MG63 (cell line): ENCODE data around the gene PRPF8. TPM values are rescaled to one million over a fixed set of nuclear protein-coding genes. Genes with fewer than 3 reads are reported as not detected.

Source experiments
- DNase-seq: peaks from one replicate; pipeline ENCODE4 v3.0.0-alpha.2; 2020
- H3K27me3 ChIP-seq: fragments of 250-450 bp; sonication (Bioruptor Pico); 2 replicates; pipeline ENCODE4 v1.5.1; 2020; ENCODE audit warnings: mild to moderate bottlenecking, moderate library complexity
- H3K36me3 ChIP-seq: fragments of 250-450 bp; sonication (Bioruptor Pico); 2 replicates; pipeline ENCODE4 v1.5.1; 2020; ENCODE audit warnings: mild to moderate bottlenecking, moderate library complexity
- H3K4me3 ChIP-seq: fragments of 250-450 bp; sonication (Bioruptor Pico); 2 replicates; pipeline ENCODE4 v1.5.1; 2020; ENCODE audit warnings: mild to moderate bottlenecking, moderate library complexity
- H3K9me3 ChIP-seq: fragments of 250-450 bp; sonication (Bioruptor Pico); 2 replicates; pipeline ENCODE4 v1.5.1; 2020; ENCODE audit warnings: mild to moderate bottlenecking, moderate library complexity
- total RNA-seq: library from RNA; depleted of rRNA; stranded (reverse); fragments of >200 nt; shearing (Covaris generic); gene quantifications from 2 replicates; pipeline ENCODE4 v1.2.3, GENCODE V29; 2014; ENCODE audit warnings: low replicate concordance; rRNA removed

Gene PRPF8
- total RNA-seq, 1 experiment from 2014 or later: 100 TPM

GRCh38 chr17:1604831-1605528, 79.7 kb downstream of the PRPF8 start:
- H3K9me3 ChIP-seq: no peaks in the 10 kb centered on the region
- no peaks in the 10 kb centered on the region for H3K36me3 ChIP-seq
- DNase-seq: no peak
- no peak overlapping the region for H3K4me3 ChIP-seq
- H3K27me3 ChIP-seq: no peaks in the 10 kb centered on the region

- no peaks in the 10 kb centered on the region for H3K36me3 ChIP-seq
- no peaks in the 10 kb centered on the region for H3K9me3 ChIP-seq
- H3K4me3 ChIP-seq: no peak overlapping the region
- H3K27me3 ChIP-seq: no peaks in the 10 kb centered on the region
- DNase-seq: no peak
These were observed 83.1 kb downstream of the PRPF8 start for GRCh38 chr17:1601571-1601970.

Other genes starting within 250 kb of the PRPF8 start
- 35.1 and 36.0 TPM in 2 replicates for gene CRK, start 228.6 kb downstream of the PRPF8 start, total RNA-seq
- 65.5 and 75.2 TPM in 2 replicates for gene MYO1C, start 192.2 kb downstream of the PRPF8 start, total RNA-seq
- 30.8 and 75.0 TPM in 2 replicates for gene INPP5K, start 168.3 kb downstream of the PRPF8 start, total RNA-seq
- gene PITPNA, start 122.1 kb downstream of the PRPF8 start, total RNA-seq: 15.2 and 39.1 TPM in 2 replicates
- 3.9 and 8.3 TPM in 2 replicates for gene SLC43A2, start 56.0 kb downstream of the PRPF8 start, total RNA-seq
- not detected in 2 replicates for gene SCARF1, start 39.1 kb downstream of the PRPF8 start, total RNA-seq
- 4.6 TPM in 1 of 2 replicates, not detected in the other for gene RILP, start 35.0 kb downstream of the PRPF8 start, total RNA-seq
- 0.37 and 0.59 TPM in 2 replicates for gene TLCD2, start 25.5 kb upstream of the PRPF8 start, total RNA-seq
- 7.2 and 20.3 TPM in 2 replicates for gene WDR81, start 39.8 kb upstream of the PRPF8 start, total RNA-seq
- not detected in 2 replicates for gene SERPINF2, start 58.0 kb upstream of the PRPF8 start, total RNA-seq
- 1.2 and 5.0 TPM in 2 replicates for gene SERPINF1, start 77.2 kb upstream of the PRPF8 start, total RNA-seq
- gene SMYD4, start 145.0 kb upstream of the PRPF8 start, total RNA-seq: 6.3 and 9.6 TPM in 2 replicates
- 34.6 and 49.4 TPM in 2 replicates for gene RPA1, start 145.1 kb upstream of the PRPF8 start, total RNA-seq